NCI-H524 treated with DMSO at 0.1 percent for 48 hours (cell line): Measurements from ENCODE around the gene MYH6.

Experiments used
- DNase-seq: peaks from one replicate; lab custom pipeline; 2025; lab: John Stamatoyannopoulos, UW

Gene MYH6

DNA sequence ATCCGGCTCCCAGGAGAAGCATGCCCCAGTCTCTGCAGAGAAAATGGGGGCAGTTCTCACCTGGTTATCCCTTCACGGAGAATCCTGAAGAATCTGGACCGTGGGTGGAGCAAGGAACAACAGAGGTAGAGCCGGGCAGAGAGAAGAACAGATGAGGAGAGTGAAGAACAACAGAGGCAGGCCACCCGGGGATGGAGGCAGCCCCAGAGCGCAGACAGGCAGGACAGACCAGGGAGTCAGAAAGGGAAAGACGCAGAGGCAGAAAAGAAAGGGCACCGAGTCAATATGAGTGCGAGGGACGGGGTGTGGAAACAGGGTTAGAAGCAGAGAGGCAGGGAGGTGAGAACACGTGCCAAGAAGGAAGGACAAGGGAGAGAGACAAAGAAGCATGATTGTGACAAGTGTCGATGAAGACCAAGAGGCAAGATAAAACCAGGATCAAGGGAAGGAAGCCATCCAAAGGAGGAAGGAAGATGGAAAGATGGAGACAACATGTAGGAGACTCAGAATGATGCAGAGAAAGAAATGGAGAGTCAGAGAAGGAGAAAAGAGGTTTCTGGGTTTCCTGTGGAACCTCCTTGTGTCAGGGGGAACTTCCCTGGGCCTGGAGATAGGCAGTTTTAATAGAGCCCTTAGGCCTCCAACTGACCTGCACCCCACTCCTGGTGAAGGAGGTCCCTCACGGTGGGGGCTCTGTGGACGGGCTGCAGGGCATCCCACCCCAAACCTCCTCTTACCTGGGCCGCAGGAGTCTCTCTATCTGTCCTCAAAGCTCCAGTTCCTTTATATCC is at the start of gene MYH6:
Gene MYH6, minus strand, starts transcription at position 758 of the 791 bp plus-strand sequence. CDS start 1,050 bp downstream, outside the sequence.
- DNase-seq: no peak

DNA sequence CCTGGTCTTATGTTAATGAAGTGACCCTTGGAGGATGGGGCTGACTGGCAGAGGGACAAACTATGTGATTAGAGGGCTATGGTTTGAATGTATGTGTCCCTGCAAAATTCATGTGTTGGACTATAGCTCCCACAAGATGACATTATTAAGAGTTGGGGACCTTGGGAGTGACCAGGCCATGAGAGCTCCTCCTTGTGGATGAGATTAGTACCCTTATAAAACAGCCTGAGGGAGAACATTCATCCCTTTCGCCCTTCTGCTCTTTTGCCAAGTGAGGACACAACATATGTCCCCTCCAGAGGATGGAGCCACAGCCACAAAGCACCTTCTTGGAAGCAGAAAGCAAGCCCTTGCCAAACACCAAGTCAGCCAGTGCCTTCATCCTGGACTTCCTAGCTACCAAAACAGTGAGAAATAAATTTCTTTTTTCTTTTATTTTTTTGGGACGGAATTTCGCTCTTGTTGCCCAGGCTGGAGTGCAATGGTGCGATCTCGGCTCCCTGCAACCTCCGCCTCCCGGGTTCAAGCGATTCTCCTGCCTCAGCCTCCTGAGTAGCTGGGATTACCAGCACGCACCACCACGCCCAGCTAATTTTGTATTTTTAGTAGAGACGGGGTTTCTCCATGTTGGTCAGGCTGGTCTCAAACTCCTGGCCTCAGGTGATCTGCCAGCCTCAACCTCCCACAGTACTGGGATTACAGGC is 49.0 kb upstream of the MYH6 start:
- DNase-seq: peak; percentile 22

DNA sequence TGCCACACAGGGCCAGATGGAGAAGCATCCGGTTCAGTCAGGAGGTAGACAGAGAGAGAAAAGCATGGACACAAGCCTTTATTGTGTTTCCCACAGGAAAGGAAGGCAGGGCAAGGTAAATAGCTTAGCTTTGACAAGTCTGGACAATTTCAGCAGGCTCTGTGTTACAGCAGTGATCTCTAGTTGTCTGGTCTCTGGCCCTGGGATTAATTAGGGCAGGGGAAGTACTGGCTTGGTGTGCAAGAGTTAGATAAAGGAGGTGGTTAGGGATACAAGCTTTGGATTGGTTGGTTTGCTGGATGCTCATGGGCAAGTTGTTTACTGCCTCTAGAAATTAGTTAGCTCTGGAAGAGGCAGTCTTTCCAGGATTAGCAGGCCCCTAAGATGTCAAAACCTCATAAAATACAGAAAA is 46.4 kb upstream of the MYH6 start:
- DNase-seq: no peak

DNA sequence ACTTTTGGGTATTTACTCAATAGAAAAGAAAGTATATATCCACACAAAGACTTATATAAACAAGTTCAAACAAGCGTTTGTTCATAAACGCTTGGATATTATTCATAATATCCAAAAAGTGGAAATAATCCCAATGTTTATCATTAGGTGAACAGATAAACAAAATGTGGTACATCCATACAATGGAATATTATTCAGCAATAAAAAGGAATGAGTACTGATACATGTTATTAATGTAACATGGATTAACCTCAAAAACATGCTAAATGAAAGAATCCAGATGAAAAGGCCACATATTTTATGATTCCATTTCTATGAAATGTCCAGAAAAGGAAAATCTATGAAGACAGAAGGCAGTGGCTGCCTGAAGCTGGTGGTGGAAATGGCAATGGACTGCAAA is 44.2 kb upstream of the MYH6 start:
- DNase-seq: no peak

DNA sequence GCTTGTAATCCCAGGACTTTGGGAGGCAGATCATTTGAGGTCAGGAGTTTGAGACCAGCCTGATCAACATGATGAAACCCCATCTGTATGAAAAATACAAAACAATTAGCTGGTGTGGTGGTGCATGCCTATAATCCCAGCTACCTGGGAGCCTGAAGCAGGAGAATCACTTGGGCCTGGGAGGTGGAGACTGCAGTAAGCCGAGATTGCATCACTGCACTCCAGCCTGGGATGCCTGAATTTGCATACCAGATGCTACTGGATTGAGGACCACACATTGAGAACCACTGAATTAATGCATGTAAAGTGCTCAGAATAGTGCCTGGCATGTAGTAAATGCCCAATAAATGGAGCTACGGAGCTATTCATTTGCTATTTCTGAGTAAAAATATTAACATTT is 42.3 kb upstream of the MYH6 start:
- DNase-seq: no peak

DNA sequence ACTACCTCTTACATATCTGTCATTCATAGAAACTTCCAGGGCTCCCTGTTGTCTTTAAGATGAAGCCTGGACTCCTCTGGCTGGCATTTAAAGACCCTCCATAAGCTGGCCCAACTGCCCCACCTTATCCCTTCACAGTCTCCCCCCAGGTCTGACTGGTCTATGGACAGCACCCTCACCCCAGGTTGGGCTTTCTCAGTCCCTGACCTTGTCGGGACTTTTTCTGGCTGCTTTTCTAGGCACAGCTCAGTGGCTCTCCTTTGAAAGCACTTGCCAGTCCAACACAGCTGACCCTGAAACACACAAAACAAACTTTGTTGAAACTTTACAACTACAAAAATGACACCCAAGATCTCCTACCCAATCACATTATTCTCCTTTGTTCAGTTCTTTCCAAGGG is 41.2 kb upstream of the MYH6 start:
- DNase-seq: no peak

DNA sequence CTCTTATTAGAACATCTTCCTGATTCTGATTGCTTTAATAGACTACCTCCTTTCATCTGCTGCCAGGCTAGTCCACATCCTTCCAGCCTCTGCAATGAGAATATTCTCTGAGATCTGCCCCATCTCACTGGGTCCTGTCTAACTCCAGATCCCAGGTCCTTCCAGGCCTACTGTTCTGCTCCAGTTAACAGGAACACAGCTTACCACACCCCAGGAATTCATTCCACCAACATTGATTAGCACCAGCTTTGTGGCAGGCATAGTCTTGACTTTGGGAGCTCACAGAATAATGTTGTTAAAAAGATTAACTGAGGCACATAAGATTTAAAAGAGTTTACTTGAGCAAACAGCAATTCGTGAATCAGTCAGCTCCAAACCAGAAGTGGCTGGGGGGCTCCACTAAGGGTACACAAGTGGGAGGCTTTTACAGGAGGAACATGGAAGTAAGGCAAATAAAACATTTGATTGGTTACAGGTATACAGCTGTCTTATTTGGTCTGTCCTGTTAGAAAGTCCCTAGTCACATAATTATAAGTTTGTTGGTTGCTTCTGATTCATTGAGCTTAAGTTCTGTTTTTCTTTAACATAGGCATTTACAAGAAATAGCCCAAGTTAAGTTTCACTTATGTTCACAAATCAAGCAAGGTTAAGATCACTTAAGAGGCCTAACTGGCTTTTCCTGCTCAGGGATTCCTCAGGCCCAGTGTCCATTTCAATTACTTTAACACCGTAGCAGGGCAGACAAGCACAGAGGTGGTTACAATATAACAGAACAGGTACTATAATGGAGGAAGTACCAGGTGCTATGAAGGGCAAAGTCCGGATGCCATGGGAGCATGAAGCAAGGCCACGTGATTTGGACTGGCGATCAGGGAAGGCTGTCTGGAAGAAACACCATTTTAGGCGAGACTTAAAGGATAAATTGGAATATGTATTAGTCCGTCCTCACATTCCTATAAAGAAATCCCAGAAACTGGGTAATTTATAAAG is 39.6 kb upstream of the MYH6 start:
- no peak for DNase-seq

DNA sequence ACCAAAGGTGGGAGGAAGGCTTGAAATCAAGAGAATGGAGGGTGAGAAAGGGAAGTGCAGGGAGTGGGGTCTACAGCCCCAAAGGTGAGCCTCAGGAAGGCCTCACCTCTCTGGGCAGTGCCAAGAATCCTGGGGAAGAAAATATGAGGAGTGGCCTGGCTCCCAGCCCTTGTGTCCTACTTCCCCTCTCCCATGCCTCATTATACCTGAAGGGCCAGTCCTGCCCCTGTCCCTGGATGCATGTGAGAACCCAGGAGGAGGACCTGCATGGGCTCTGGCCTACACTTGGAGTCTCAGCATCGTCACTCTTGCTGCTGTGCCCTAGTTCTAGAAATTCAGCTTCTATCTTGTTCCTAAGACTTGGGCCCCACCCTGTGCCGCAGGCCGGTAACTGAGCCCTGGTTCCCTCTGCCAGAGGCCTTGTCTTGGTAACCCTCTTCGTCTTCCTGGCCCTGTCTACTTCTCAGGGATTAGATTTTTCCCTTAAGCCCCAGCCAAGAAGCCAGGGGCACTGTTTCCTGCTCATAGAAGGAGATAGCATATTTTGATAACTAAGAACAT is 38.3 kb upstream of the MYH6 start:
- DNase-seq: no peak

DNA sequence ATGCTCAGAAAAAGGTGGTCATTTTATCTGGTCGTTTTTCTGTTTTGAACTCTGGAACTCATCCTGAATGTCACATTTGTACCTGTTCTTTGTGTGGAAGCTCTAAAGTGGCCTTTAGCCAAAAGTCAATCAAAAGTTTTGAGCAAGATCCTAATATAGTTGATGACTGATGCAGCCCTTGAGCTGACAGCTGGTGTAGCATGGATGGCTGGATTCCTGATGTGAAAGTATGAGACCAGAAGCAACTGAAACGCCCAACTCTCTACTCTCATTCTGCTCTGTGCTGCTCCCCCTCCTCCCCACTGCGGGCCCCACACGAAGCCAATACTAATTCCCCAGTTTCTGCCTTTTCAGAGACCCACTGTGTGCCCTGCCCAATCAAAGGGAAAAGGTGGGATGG is 37.7 kb upstream of the MYH6 start:
- no peak for DNase-seq

DNA sequence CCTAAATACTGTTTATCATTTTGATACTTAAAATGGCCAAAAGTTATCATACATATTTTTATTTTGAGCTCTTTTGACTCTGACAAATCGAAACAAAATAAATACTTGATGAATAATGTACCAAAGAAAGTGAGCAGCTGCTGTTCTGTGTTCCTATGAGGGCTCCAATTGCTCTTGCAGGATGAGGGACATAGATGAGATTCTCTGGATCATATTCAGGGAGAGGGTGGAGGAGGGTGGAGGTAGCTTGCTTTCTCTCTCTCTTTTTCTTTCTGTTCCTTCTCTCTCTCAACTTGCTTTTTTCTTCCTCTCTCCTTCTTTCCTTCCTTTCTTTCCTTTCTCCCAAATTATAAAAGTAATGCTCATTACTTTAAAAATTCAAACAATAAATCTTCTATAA is 36.2 kb upstream of the MYH6 start:
- no peak for DNase-seq

DNA sequence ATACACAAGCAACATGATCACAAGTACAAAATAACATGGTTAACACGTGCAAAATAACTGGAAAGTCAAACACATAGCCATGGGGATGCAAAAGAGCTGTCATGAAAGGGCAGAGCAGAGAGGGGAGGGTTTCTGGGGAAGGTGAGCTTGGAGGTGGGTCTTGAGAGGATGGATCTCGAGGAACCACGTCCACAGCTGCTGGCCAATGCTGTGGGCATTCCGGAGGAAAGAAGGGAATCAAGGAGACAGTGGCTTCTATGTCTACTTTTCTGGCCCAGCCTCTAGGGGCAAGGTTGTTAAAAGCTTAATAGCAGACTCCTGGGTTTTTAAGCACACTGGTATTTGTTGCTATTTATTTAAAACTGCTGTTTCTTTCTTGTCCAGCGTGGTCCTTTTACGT is 35.8 kb upstream of the MYH6 start:
- DNase-seq: no peak

DNA sequence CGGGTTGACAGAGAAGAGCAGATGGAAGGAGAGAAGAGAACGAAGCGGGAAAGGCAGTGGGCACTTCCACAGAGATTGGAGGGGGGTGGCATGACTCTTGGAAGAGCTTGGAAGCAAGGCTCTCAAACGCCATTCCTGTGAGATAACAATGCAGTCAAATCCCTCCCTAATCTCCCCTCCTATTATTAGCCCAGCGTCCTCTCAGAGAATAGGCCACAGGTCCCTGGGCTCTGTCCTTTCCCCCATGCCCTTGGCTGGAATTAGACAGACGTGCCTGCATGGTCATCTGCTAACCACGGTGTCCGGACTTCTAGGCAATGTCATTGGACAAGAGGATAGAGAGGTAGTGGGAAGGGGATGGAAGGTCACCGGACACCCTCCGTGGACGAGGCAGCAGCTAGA is 35.3 kb upstream of the MYH6 start:
- no peak for DNase-seq

DNA sequence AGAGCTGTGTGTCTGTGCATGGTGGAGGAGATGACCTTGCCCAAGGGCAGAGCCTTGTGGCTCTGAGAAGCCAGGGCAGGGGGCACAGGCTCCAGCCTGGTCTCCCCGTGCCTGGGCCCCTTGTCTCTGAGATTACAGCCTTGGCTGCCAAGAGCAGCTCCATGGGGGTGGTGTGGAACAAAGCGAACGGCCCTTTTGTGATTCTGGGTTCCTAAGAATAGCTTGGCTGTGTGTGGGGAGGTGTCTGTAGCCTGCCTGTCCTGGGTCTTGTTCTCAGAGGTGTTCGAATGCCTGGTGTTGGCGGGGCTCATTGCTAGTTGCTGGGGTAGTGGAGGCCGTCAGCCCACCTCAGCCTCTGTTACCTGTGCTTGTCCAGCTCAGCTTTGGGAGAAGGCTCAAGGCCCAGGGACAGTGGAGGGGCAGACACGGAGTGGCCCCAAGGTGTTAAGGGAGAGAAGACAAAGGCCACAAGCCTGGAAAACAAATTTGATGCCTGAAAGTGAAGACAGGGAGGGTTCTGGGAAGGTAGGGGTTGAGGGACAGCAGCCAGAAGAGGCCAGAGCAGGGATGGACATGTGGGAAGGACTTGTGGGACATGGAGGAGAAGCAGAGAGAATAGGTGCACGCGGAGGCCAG is 34.8 kb upstream of the MYH6 start:
- no peak for DNase-seq

DNA sequence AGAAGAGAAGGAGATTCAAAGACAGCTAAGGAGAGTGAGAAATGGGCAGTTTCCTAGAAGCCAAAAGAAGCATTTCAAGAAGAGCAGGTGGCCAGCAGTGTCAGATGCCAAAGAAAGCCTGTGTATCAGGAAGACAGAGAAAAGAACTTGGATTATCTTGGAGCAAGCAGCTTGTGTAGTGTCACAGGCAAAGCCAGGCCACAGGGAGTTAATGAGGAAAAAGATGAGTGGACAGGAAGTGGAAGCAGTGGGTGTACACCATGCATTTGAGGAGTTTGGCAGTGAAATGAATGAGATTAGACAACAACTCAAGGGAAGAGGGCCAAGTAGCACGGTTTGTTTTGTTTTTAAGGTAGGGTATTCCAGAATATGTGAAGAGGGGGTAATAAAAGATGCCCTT is 33.0 kb upstream of the MYH6 start:
- no peak for DNase-seq

DNA sequence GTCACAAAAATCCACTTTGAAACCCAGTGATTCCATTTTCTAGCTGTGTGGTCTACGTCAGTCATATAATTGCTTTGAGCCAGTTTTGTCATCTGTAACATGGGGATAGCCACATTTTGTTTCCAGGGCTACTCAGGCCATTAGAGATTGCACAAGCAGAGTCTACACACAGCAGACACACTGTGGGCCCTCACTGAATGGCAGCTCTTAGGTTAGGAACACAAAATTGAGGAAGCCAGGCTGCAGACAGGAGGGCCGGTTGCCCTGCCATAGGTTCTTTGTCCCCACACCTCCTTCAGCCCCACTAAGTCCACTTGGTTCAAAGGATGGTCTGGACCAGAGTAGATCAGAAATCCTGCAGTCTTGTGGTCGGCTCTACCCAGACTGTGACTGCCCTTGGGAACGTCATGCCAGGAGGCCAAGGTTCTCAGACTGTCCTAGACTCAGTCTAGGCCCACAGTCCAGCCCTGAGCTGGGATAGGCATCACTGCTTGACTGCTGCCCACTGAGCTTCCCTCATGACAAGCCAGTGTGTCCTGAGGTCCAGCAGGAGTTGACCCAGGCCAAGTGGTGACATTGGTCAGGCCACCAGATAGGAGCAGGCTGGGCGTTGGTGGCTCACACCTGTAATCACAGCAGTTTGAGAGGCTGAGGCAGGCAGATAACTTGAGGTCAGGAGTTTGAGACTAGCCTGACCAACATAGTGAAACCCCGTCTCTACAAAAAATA is 31.2 kb upstream of the MYH6 start:
- DNase-seq: no peak

DNA sequence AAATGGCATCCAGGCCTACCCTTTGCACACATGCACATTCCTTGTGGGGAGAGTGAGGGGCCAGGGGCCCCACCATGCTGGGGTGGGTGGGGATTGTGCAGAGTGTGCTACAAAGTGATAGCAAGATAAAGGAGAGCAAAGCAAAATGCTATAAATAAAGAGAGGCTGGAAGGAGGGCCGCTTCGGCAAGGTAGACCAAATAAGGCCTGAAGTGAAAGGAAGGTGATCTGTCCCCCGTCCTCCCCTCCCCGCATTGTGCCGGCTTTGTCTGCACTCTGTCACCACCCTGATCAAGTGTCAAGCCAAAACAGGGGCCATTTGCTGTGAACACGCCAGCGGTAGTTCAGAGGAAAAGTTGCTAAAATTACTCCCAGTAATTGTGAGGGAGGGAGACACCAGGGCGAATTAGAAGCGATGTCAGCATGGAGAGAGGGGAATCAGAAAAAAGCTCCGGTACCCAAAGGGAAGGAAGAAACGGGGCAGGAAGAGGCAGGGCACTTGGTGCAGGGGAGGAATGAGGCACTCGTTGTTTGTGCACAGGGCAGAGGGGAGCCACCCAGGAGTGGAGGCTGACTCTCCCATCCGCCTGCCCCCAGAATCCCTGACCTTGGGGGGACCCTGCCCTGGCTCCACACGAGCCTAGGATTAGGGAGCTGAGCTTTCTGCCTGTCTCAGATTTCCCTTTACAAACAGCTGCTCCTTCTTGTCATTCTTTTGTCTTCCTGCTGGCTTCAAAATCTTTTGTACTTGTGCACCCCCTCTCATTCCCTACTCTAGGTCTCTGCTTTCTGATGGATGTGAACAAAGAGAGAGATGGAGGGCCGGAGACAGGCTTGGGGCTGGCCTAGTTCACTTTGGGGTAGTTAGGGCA is 30.3 kb upstream of the MYH6 start:
- no peak for DNase-seq

DNA sequence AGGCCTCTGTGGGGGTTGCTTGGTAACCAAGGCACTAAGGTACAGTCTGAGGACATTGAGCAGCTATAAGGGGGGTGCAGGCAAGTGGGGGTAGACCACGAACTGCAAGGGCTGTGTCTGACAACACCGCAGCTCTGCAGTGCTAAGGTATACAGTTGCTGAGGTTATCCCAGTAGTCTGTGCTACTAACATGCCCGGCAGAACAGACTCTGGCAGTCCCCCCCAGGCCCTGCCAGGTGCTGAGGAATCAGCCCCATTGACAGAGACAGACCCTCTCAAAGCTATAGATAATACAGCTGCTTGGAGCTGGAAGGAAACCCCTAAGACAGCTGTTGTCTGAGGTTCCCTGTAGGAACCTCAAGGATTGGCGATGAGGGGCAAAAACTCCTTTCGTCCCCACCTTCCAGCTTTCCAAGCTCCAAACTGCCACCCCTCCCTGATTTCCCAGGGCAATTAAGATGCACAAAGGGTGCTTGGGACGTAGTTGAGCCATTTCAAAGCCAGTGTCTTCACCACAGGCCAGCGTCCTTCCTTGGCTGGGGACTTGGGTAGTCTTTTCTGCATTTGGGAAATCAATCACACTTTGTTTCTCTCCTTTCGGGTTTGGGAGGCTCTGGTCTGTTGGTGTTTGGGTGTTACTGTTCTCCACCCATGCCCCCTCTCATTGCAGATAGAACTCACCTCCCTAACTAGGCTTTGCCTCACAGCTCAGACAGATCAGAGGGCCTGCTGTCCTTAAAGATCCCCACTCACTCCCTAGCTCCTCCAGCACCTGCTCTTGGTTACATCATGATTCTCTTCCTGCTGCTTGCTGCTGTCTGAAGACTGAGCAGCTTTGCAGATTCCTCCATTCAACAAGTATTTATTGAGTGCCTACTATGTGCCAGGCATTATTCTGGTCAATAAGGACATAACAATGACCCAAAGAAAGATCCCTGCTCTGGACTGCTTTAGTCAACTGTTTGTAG is 29.3 kb upstream of the MYH6 start:
- no peak for DNase-seq

DNA sequence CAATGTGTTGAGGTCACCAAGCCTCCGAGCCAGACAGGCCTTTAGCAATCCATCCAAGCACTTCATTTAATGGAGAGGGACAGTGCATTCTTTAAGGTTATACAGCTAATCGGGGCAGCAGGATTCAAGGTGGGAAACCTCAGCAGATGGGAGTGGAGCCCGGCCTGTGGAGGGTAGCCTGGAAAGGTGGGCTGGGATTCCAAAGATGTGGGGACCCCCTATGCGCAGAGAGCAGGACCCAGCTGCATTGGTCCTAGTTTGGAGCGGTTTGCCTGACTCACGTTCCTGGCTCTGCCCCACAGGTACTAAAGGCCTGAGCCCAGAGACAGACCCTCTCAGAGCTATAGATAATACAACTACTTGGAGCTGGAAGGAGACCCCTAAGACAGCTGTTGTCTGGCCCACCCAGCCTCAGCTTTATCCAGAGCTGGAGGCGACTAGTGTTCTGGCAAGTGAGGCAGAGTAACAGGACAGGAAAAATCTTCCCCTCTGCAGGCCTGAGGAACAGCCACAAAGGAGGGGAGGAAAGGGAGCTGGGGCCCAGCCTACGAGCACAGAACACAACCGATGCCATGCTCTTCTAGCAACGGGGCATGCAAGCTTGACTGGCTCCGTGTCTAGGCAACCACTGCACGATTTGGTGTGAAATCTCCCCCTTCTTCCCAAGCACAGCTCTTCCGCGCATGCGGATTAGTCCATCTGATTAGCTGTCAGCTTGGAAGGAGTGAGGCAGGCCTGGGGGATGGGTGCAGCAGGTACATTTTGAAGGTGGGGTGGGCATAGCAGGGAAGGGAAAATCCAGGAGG is 28.5 kb upstream of the MYH6 start:
- no peak for DNase-seq
